DND-41 (cell line): ENCODE results near the gene ARHGAP26.

Source experiments
- ATAC-seq: fragments of 200-7000 bp; cut with Tn5 transposase; 3 replicates; pipeline ENCODE4 v1.9.1; 2021; ENCODE audit warnings: low read depth; ENCODE audit not compliant: insufficient read depth
- DNase-seq: peaks from one replicate; pipeline ENCODE4 v3.0.0-alpha.2; 2020
- H2AFZ ChIP-seq: 2 replicates; pipeline ENCODE4 v1.6.0; 2012; ENCODE audit warnings: low read depth, low read length
- H3K27ac ChIP-seq: 2 replicates; pipeline ENCODE4 v1.5.1; 2012; ENCODE audit warnings: low read length, inconsistent platforms
- H3K27me3 ChIP-seq: fragments of 200-600 bp; sonication (generic); 2 replicates; pipeline ENCODE4 v1.6.0; 2012; ENCODE audit warnings: low read length, mild to moderate bottlenecking, inconsistent platforms; ENCODE audit not compliant: insufficient read depth, poor library complexity
- H3K36me3 ChIP-seq: 2 replicates; pipeline ENCODE4 v1.5.1; 2012; ENCODE audit warnings: low read length, inconsistent platforms; ENCODE audit not compliant: insufficient read depth
- H3K4me1 ChIP-seq: 2 replicates; pipeline ENCODE4 v1.5.1; 2012; ENCODE audit warnings: mild to moderate bottlenecking, low read length; ENCODE audit not compliant: insufficient read depth
- H3K4me2 ChIP-seq: 2 replicates; pipeline ENCODE4 v1.6.0; 2012; ENCODE audit warnings: mild to moderate bottlenecking, moderate library complexity, low read length, inconsistent platforms; ENCODE audit not compliant: insufficient read depth
- H3K4me3 ChIP-seq, 2 experiments: fragments of 200-600 bp in 1 of 2; shearing (Covaris generic) in 1 of 2; 2 replicates each; pipeline ENCODE4 v1.5.1; 2012 to 2016; ENCODE audit warnings: inconsistent platforms in 2 of 2, low read length in 2 of 2, mild to moderate bottlenecking in 2 of 2, low read depth in 1 of 2, moderate library complexity in 1 of 2
- H3K79me2 ChIP-seq: 2 replicates; pipeline ENCODE4 v1.6.0; 2012; ENCODE audit warnings: low read length, inconsistent platforms; ENCODE audit not compliant: insufficient read depth
- H3K9ac ChIP-seq: 2 replicates; pipeline ENCODE4 v1.6.0; 2012; ENCODE audit warnings: low read depth, mild to moderate bottlenecking, inconsistent platforms, low read length, moderate library complexity
- H3K9me3 ChIP-seq: 2 replicates; pipeline ENCODE4 v1.5.1; 2012; ENCODE audit warnings: low read length, moderate library complexity, mild to moderate bottlenecking, inconsistent platforms; ENCODE audit not compliant: insufficient read depth, severe bottlenecking
- H4K20me1 ChIP-seq: 2 replicates; pipeline ENCODE4 v1.6.0; 2012; ENCODE audit warnings: low read length; ENCODE audit not compliant: insufficient read depth
- CTCF ChIP-seq: IDR thresholded peaks from 2 replicates; pipeline ENCODE4 v1.5.1; 2012; ENCODE audit warnings: borderline replicate concordance, low read length, moderate library complexity, mild to moderate bottlenecking; ENCODE audit not compliant: poor library complexity, severe bottlenecking; ENCODE audit errors: extremely low read depth
- EZH2 ChIP-seq: IDR thresholded peaks from 3 replicates; pipeline ENCODE4 v1.6.1; 2012; ENCODE audit warnings: borderline replicate concordance, low read depth, mild to moderate bottlenecking, moderate library complexity, low read length, inconsistent platforms; ENCODE audit not compliant: severe bottlenecking

Gene ARHGAP26

DNA sequence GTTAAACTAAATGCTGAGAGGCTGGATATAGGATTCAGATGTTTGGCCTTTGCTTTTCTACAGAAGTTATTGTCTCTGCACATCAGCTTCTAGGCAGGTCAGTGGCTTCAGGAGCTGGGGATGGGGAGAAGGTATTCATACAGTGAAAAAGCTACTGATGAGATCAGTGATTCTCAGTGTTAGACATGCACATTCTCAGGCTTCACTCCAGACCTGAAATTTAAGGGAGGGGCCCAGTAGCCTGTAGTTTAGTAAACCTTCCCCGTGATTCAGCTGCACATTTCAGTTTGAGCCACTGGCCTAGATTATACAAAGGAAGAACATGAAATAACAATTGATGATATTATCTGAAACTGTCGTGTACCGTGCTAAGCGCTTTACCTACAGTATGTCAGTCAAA lies 127.2 kb downstream of the ARHGAP26 start:
- Histone ChIP-seq H3K36me3 (peaks cover 8% of the 10 kb centered on the region), H4K20me1 (no peaks in the 10 kb centered on the region), H3K4me2 (no peak overlapping the region), H3K79me2 (no peaks in the 10 kb centered on the region), H2AFZ (no peak overlapping the region), H3K27ac (no peak overlapping the region), H3K4me3 (no peak overlapping the region), H3K9me3 (no peaks in the 10 kb centered on the region), H3K27me3 (no peaks in the 10 kb centered on the region), H3K9ac (no peak overlapping the region), H3K4me1 (no peaks in the 10 kb centered on the region)
- DNase-seq, result no peak
- TF ChIP-seq CTCF (no peak), EZH2 (no peak)
- ATAC-seq, result no peak

DNA sequence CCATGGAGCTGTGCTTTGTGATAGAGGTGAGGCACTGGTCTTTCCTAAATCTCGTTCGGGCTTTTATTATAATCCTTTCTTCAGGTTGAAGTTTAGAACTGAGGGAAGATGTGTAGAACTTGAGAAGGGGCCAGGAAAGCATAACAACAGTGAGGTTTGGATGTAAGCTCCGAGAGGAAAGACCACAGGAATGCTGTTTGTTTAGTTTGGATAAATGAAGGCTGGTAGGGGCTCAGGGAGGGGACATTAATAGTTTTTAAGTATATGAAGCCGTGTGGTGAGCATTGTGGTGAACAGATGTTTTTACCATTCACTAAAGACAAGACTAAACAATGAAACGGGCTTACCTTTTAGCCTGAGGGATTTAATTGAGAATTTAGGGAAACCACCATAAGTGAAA lies 130.8 kb downstream of the ARHGAP26 start:
- TF ChIP-seq CTCF, result no peak
- no peak for TF ChIP-seq EZH2
- DNase-seq (no peak), ATAC-seq (no peak)
- Histone ChIP-seq H3K9me3 (no peaks in the 10 kb centered on the region), H3K4me1 (no peaks in the 10 kb centered on the region), H3K9ac (no peak overlapping the region), H3K27me3 (no peaks in the 10 kb centered on the region), H3K27ac (no peak overlapping the region), H2AFZ (no peak overlapping the region), H3K36me3 (peaks cover 19% of the 10 kb centered on the region), H3K4me3 (no peak overlapping the region), H3K4me2 (no peak overlapping the region), H4K20me1 (no peaks in the 10 kb centered on the region), H3K79me2 (no peaks in the 10 kb centered on the region)

- Histone ChIP-seq H3K4me1 (no peaks in the 10 kb centered on the region), H3K27me3 (no peaks in the 10 kb centered on the region), H3K27ac (no peak overlapping the region), H3K36me3 (peaks cover 24% of the 10 kb centered on the region), H3K9me3 (no peaks in the 10 kb centered on the region), H3K4me2 (no peak overlapping the region), H4K20me1 (no peaks in the 10 kb centered on the region), H3K79me2 (no peaks in the 10 kb centered on the region), H3K4me3 (no peak overlapping the region), H3K9ac (no peak overlapping the region), H2AFZ (no peak overlapping the region)
- DNase-seq, result no peak
- ATAC-seq, result no peak
- TF ChIP-seq EZH2, result no peak
- TF ChIP-seq CTCF, result no peak
Observed at GRCh38 chr5:142901476-142902185, 131.5 kb downstream of the ARHGAP26 start.
